Activated T-cell treated with anti-CD3 and anti-CD28 coated beads, Interleukin-2, amount 50 U/mL, for 4 hours (primary cell): ENCODE results near the gene EPG5. TPM values are rescaled to one million over a fixed set of nuclear protein-coding genes. Genes with fewer than 3 reads are reported as not detected.
"Not testable (repeated sequence)": the region's sequence is repeated elsewhere in the genome, so short reads cannot be mapped to it uniquely, and the experiment has no call there.

Experiments
- ATAC-seq, 2 donors: fragments of 200-7000 bp; cut with Tn5 transposase; one replicate each; pipeline ENCODE4 v1.10.0; 2021
- DNase-seq: peaks from one replicate; pipeline ENCODE4 v3.0.0-alpha.2; 2020
- H3K27me3 Mint-ChIP-seq: one replicate; pipeline ENCODE4 v1.8.0; 2021; ENCODE audit warnings: low read depth, mixed read lengths
- H3K36me3 Mint-ChIP-seq: one replicate; pipeline ENCODE4 v1.8.0; 2022; ENCODE audit warnings: mixed read lengths; ENCODE audit not compliant: insufficient read depth
- H3K4me1 Mint-ChIP-seq: one replicate; pipeline ENCODE4 v1.8.0; 2021; ENCODE audit warnings: low read depth, mixed read lengths
- H3K4me3 Mint-ChIP-seq: one replicate; pipeline ENCODE4 v1.8.0; 2021; ENCODE audit warnings: mild to moderate bottlenecking, moderate library complexity, mixed read lengths
- H3K9me3 Mint-ChIP-seq: one replicate; pipeline ENCODE4 v1.8.0; 2021; ENCODE audit warnings: mixed read lengths
- total RNA-seq, 3 donors: library from RNA; stranded (reverse); gene quantifications; one replicate each; pipeline ENCODE4 v1.2.1, GENCODE V29; 2021

Gene EPG5
- total RNA-seq, 3 donors from 2014 or later = 7.8 to 9.8 (median 7.9) TPM

DNA sequence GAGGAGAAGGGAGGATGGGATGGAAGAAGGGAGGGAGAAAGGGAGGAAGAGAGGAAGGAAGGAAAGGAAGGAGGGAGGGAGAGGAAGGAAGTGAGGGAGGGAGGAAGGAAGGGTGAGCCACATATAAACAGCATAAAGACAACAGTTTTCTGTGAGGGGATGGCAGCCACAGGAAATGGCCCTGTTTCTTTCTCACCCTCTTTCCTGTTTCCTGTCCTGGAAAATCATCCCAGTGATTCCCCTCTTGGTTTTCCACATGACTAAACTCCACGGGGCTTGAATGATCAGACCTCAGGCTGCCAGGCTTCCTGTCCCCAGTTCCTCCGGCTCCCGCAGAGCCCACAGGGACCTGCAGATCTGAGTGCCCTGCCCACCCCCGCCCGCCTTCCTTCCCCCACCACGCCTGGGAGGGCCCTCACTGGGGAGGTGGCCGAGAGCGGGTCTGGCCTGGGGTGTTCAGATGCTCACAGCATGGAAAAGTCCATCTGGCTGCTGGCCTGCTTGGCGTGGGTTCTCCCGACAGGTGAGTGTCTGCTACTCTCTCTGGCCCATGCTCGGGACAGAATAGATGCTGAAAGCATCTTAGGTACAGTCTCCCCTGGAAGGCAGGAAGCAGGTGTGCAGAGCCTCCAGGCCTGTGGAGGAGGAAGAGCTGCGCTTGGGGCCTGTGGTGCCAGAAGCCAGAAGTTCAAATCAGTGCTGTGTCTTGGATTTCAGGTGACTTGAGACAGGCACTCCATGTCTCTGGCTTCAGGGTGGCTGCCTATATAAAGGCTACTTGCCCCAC lies 141.7 kb downstream of the EPG5 start, which contains the start of gene SIGLEC15:
SIGLEC15 (plus strand) TSS at position 418 of the 787 bp plus-strand sequence; CDS start at position 472, 54 bp downstream.
- peak in 1 of 2 donors; percentile 36 for ATAC-seq
- DNase-seq = no peak
- Mint-ChIP-seq H3K4me3 (no peak within 1 kb of the TSS), H3K36me3 (peaks cover 2% of the 10 kb centered on the region), H3K4me1 (peaks cover 22% of the 10 kb centered on the region), H3K9me3 (peaks cover 3% of the 10 kb centered on the region), H3K27me3 (peaks cover 14% of the 10 kb centered on the region)

DNA sequence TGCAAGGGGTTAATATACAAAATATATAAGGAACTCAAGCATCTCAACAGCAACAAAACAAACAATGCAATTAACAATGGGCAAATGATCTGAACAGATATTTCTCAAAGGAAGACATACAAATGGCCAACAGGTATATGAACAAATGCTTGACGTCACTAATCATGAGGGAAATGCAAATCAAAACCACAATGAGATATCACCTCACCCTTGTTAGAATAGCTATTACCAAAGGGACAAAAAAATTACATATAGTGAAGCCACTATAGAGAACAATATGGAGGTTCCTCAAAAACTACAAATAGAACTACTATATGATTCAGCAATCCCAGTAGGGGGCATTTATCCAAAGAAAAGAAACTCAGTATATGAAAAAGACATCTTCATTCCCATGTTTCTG lies 145.4 kb downstream of the EPG5 start:
- no peak for ATAC-seq
- DNase-seq = no peak
- peaks cover 2% of the 10 kb centered on the region for H3K36me3 Mint-ChIP-seq
- H3K27me3 Mint-ChIP-seq = peaks cover 12% of the 10 kb centered on the region
- H3K4me3 Mint-ChIP-seq = no peak overlapping the region
- peaks cover 13% of the 10 kb centered on the region for H3K4me1 Mint-ChIP-seq
- H3K9me3 Mint-ChIP-seq = peaks cover 6% of the 10 kb centered on the region

DNA sequence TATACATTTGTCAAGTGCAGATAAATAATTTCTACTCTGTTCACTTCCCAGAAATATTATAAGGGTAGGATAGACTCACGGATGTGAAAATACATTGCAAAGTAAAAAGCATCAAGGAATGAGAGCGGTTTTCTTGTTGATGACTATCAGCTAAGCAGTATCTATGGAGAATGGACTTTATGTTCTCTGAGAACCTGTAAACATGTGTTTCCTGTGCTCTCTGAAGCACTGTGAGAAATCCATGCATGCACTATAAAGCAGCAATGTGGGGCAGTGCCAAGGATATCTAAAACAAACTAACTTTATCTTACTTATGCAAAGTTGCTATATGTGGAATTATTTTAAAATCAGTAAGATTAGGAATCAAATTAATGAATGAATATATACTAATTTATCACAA lies 146.1 kb downstream of the EPG5 start:
- ATAC-seq = no peak
- Mint-ChIP-seq H3K36me3 (peaks cover 5% of the 10 kb centered on the region), H3K27me3 (peaks cover 12% of the 10 kb centered on the region), H3K4me3 (no peak overlapping the region), H3K9me3 (peaks cover 11% of the 10 kb centered on the region), H3K4me1 (peaks cover 12% of the 10 kb centered on the region)
- no peak for DNase-seq

DNA sequence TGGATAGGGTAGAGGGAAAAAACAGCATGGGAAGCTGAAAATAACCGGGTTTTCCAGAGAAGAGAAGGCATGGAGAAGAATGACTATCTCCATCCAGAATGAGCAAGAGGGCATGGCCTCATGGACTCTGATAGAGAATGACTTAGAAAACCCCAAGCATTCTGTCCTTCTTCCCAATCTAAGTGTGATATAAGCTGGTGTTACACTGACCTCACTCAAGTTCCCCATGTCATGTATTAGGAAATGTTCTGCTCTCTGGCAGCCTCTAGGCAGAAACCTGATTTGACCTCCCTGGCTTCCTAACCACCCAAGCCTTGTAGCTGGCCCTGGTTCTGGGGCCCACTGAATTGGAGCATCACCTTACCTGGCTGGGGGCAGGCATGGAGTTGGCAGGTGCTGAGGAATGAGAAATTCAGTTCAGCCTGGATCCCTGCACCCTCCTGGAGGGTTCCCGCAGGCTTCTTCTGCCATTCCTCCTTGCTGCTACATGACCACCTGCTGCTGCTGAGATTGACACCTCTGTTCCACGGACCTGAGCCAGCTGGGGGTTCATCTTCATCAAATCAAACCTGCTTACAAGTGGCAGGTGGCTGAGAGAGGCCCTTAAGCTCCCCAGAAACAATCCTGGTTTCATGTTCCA lies 146.9 kb downstream of the EPG5 start:
- Mint-ChIP-seq H3K9me3 (peaks cover 12% of the 10 kb centered on the region), H3K4me1 (peaks cover 6% of the 10 kb centered on the region), H3K27me3 (peaks cover 12% of the 10 kb centered on the region), H3K4me3 (no peak overlapping the region), H3K36me3 (peaks cover 5% of the 10 kb centered on the region)
- DNase-seq (no peak), ATAC-seq (no peak)

DNA sequence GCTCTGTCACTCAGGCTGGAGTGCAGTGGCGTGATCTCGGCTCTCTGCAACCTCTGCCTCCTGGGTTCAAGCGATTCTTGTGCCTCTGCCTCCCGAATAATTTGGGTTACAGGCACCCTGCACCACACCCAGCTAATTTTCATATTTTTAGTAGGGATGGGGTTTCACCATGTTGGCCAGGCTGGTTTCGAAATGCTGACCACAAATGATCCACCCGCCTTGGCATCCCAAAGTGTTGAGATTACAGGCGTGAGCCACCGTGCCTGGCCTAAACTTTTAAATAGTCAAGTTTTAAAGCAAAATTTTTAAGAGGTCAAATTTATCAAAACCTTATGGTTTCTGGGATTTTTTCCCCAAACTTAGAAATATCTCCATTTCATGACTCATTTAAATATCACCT lies 148.4 kb downstream of the EPG5 start:
- not testable (repeated sequence) for ATAC-seq, H3K4me3 Mint-ChIP-seq, H3K4me1 Mint-ChIP-seq, DNase-seq, H3K36me3 Mint-ChIP-seq
- H3K27me3 Mint-ChIP-seq = peaks cover 12% of the 10 kb centered on the region
- H3K9me3 Mint-ChIP-seq = peaks cover 12% of the 10 kb centered on the region

DNA sequence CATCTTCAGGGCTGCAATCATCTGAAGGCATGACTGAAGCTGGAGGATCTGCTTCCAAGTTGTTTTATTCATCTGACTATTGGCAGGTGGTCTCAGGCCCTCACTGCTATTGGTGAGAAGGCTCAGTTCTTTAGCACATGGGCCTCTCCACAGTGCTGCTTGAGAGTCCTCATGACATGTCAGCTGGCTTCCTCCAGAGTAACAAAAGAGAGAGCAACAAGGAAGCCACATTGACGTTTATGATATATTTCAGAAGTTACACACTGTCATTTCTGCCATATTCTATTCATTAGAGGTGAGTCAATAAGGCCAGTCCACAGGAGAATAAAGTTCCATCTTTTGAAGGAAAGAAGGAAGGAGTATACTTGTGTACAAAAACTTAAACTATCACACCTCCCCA lies 149.6 kb downstream of the EPG5 start:
- H3K27me3 Mint-ChIP-seq = peaks cover 6% of the 10 kb centered on the region
- H3K9me3 Mint-ChIP-seq = peaks cover 12% of the 10 kb centered on the region
- no peaks in the 10 kb centered on the region for H3K4me1 Mint-ChIP-seq
- no peak for ATAC-seq
- no peak overlapping the region for H3K4me3 Mint-ChIP-seq
- peaks cover 5% of the 10 kb centered on the region for H3K36me3 Mint-ChIP-seq
- DNase-seq = no peak

DNA sequence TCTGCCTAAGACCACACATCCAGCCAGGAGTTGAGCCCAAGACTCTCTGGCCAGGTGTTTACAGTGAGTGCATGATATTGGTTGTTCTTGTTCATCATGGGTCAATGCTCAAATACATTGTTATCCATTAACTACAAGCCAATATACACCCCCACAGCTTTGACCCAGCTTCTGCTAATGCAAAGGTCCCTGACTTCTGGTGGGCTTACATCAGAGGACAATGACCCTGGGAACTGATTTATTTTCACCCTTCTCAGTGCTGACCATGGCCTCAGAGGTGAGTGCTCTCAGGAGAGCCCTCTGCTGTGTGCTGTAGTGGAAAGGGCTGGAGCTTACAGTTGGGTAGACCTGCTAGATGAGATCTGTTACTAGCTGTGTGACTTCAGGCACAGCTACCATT lies 152.4 kb downstream of the EPG5 start:
- DNase-seq, H3K27me3 Mint-ChIP-seq, H3K4me3 Mint-ChIP-seq, H3K36me3 Mint-ChIP-seq, ATAC-seq, H3K4me1 Mint-ChIP-seq: not testable (repeated sequence)
- peaks cover 14% of the 10 kb centered on the region for H3K9me3 Mint-ChIP-seq

DNA sequence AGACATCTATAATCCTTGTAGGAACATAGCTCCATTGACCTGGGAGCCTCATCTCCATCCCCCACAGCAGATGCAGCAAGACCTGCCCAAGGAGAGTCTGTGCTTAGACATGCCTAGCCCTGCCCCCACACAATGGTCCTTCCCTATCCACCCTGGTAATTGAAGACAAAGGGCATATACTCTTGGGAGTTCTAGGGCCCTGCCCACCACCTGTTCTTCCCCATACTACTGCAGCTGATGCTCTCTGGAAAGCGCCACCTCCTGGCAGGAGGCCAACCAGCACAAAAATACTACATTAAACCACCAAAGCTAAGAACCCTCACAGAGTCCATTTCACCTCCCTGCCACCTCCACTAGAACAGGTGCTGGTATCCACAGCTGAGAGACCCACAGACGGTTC lies 160.0 kb downstream of the EPG5 start:
- ATAC-seq, H3K4me3 Mint-ChIP-seq, H3K27me3 Mint-ChIP-seq, H3K36me3 Mint-ChIP-seq, DNase-seq: not testable (repeated sequence)
- peaks cover 12% of the 10 kb centered on the region for H3K4me1 Mint-ChIP-seq
- H3K9me3 Mint-ChIP-seq = peaks cover 18% of the 10 kb centered on the region

DNA sequence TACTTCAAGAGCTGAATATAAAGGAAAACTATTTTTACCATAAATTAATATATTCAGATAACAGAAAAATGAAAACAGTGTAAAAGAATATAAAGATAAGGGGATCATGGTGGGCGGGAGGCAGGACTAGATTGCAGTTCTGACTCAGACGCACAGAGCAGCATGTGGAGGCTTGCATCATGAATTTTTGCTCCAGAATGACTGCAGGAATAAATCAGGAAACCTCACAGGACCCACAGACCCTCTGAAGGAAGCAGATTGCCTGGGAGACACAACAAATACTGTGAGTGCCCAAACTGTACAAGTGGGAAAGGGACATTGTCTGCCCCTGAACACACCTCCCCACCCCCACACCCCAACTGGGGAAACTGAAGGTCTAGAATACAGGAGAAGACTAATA lies 160.9 kb downstream of the EPG5 start:
- Mint-ChIP-seq H3K4me3 (no peak overlapping the region), H3K9me3 (peaks cover 18% of the 10 kb centered on the region), H3K36me3 (peaks cover 6% of the 10 kb centered on the region), H3K27me3 (peaks cover 4% of the 10 kb centered on the region), H3K4me1 (peaks cover 12% of the 10 kb centered on the region)
- DNase-seq = no peak
- ATAC-seq = no peak

DNA sequence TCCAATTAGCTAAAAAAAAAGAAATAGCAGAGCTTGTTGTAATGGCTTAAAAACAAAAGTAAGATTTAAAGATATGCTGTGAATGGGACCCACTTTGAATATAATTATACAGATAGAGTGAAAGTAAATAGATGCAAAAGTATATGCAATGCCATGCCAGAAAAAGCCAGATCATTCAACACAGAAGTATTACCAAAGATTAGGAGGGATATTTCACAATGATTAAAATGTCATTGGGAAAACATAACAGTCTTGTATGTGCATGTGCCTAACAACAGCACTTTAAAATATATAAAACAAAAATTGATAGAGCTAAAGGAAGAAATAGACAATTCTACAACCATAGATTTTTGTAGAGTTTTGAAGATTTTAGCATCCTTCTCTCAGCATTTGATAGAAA lies 161.6 kb downstream of the EPG5 start:
- DNase-seq = no peak
- Mint-ChIP-seq H3K4me3 (no peak overlapping the region), H3K27me3 (peaks cover 5% of the 10 kb centered on the region), H3K36me3 (peaks cover 6% of the 10 kb centered on the region), H3K9me3 (peaks cover 18% of the 10 kb centered on the region), H3K4me1 (peaks cover 12% of the 10 kb centered on the region)
- no peak for ATAC-seq

DNA sequence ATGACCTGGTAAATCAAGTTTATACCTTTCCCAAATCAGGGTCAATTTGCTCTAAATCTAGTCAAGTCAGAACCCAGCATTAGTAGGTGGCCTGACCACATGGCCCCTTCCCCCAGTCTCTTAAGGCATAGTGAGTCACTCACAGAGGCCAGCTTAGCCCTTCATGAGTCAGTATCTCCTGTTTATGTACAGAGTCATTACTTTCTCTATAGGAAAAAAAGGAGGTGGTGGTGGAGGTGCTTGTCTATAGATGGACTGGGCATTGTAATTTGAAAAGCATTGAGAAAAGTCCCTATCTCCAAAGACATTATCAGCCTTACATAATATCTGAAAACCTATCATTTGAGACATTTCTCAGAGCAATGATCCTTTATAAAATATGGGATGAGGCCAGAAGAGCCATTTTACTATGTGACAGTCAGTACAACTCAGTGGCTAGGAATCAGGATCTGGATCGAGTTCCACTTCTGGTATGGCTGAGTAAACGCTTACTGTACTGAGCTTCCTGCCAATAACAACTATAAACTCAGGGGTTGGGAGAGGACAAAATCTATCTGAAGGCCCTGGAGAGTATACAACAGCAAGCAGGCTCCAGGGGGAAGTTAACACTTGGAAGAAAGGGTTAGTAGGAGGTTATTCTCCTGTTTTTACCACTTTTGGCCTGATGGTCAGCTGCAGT lies 164.2 kb downstream of the EPG5 start:
- DNase-seq (no peak), ATAC-seq (peak in 1 of 2 donors; percentile 21)
- Mint-ChIP-seq H3K36me3 (peaks cover 4% of the 10 kb centered on the region), H3K9me3 (peaks cover 14% of the 10 kb centered on the region), H3K4me1 (no peaks in the 10 kb centered on the region), H3K4me3 (no peak overlapping the region), H3K27me3 (peaks cover 5% of the 10 kb centered on the region)

DNA sequence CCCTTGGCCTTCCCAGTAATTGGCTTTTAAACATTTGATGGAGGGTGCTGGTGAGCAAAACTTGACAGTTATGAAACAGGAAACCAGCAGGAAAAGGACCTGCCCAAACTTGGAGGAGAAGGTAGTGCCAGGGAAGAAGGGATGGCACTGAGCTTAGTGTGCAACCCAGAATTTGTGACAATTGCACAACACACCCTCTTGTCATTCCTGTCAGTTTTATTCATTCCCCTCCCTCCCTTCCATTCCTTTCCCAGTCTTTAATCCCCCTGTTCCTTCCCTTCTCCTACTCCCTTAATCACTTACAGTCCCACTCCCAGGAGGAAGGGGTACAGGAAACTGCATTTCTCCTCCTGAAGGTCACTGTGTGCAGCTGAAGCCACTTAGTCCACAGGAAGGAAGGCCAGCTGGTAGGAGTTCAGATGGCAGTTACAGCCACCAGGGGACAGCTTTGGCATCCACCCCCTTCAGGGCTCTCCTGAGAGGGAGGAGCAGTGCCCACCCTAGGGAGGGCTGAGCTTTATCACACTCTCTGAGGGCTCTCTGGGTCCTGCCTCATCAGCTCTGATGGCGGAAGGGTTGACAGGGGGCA lies 165.6 kb downstream of the EPG5 start:
- Mint-ChIP-seq H3K36me3 (peaks cover 4% of the 10 kb centered on the region), H3K4me1 (no peaks in the 10 kb centered on the region), H3K4me3 (no peak overlapping the region), H3K27me3 (peaks cover 5% of the 10 kb centered on the region), H3K9me3 (peaks cover 14% of the 10 kb centered on the region)
- no peak for DNase-seq
- no peak for ATAC-seq
